NCI-H2227 treated with DMSO at 0.1 percent for 48 hours (cell line): ENCODE data around the gene ISCA2.
A peak's percentile ranks its signal among the peaks of the same experiment; 100 is the strongest.
"Not testable (repeated sequence)": the region's sequence is repeated elsewhere in the genome, so short reads cannot be mapped to it uniquely, and the experiment has no call there.

ENCODE experiments used
- DNase-seq: peaks from one replicate; lab custom pipeline; 2025; lab: John Stamatoyannopoulos, UW

Gene ISCA2, protein sequence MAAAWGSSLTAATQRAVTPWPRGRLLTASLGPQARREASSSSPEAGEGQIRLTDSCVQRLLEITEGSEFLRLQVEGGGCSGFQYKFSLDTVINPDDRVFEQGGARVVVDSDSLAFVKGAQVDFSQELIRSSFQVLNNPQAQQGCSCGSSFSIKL

DNA sequence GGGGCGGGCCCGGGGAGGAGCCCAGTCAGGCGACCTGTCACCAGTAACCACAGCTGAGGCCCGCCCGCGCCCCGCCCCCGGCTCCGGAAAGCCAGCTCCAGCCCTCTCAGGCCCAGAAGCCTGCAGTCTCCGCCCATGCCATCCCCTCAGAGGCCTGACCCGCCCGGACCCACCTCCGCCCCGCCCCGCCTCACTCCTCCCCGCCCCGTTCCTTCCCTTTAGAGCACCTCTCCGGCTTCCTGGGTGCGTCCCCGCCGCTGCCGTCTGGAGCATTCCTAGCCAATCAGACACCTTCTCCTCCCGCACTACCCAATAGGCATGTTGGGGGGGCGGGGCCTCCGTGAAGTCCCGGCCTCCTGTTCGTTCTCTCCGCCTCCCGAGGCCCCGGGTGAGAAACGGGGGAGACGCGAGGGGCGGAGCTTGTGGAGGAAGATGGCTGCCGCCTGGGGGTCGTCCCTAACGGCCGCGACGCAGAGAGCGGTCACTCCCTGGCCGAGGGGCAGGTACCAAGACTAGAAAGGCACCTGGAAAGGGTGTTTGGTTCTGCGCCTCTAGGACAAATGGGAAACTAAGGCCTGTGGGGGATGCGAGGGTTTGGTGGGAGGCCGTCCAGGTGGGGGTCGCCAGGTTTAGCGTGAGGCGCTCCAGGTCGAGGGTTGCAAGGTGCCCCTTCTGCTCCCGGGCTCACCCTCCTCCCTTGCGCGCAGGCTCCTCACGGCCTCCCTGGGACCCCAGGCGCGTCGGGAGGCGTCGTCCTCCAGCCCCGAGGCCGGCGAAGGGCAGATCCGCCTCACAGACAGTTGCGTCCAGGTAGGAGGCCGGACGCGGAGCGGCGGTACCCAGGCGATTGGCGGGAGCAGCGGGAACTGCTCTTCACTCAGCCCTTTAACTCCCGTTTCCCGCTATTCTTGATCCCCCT lies at the start of gene ISCA2:
Gene ISCA2 (plus strand): TSS at position 423 of the 919 bp plus-strand sequence. CDS start 10 bp downstream, at position 433.
- DNase-seq, result peak; percentile 98

GRCh38 chr14:74444866-74445265 lies 48.7 kb upstream of the ISCA2 start:
- DNase-seq, result no peak

DNA sequence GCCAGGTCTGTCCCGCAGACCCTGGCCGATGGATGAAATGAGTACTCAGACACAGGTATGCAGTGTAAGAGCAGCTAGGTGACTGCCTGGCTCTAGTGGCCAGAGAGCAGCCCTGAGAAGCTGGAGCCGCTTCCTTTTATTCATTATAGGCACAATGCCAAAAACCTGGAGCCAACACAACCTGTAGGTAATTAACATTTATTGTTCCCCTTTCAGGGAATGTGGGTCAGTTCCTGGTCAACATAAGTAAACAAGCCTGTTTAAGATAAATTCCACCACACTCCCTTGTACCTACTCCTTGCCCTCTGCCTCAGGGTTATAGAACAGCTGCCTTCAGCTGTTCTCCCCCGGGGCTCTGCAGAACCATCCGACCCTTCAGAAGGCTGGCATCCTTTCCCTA lies 39.2 kb upstream of the ISCA2 start:
- DNase-seq, result not testable (repeated sequence)

- no peak for DNase-seq
These were observed 36.6 kb upstream of the ISCA2 start for GRCh38 chr14:74456684-74457564.

GRCh38 chr14:74457565-74457895 lies 36.0 kb upstream of the ISCA2 start:
- no peak for DNase-seq

- DNase-seq, result no peak
These were observed 34.1 kb upstream of the ISCA2 start for GRCh38 chr14:74459289-74459946.

GRCh38 chr14:74459976-74460375 lies 33.6 kb upstream of the ISCA2 start:
- DNase-seq, result no peak

DNA sequence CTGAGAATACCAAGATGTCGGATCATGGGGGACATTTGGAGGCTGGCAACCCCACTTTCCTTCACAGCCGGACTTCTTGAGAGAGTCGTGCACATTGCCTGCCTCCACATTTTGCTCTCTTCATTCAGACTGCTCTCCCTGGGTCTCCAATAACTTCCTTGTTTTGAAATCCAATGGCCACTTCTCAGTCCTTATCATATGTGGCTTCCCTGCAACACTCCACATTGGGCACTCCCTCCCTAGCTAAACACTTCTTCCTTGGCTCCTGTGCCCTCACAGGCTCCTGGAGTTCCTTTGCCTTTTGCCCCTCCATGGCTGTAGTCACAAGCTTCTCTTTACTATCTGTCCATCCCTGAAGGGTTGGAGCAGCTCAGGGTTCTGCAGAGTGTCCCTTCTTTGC lies 30.6 kb upstream of the ISCA2 start:
- DNase-seq, result no peak

DNA sequence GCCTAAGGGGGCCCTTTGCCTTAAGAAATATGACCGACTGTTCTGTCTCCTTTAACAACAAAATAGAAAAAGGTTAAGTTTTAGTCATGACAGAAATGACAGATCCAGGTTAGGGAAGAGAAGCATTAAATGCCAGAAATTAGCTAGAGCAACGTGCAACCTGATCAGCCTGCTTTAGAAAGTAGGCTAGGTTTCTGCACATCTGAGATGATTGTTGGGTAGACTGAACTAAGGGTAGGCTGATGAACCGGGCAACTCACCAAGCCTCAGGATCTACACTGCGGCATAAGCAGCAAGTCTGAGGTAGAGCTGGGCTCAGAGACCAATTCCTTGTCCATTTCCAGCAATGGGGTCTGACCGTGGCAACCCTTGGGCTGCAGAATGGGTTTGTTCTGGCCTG lies 29.9 kb upstream of the ISCA2 start:
- DNase-seq, result no peak

- DNase-seq, result no peak
These were observed 28.8 kb upstream of the ISCA2 start for GRCh38 chr14:74464785-74465184.

DNA sequence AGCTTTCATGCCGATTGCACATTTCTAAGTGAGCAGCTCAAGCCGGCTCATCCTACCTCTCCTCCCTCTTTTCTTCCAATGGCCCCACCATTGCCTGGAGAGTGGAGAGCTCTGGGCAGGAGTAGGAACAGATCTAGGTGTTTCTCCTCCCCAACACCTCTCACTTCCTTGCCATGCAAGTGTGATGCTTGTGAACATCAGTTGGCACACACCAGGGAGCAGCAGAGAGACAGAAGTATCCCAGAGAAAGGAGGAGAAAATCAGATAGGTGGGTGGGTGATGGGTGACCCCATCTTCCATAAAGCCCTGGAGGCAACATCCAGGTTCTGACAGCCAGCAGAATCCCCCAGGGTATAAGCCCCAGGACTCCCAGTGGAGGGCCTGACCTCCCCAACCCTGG lies 28.2 kb upstream of the ISCA2 start:
- DNase-seq, result no peak

DNA sequence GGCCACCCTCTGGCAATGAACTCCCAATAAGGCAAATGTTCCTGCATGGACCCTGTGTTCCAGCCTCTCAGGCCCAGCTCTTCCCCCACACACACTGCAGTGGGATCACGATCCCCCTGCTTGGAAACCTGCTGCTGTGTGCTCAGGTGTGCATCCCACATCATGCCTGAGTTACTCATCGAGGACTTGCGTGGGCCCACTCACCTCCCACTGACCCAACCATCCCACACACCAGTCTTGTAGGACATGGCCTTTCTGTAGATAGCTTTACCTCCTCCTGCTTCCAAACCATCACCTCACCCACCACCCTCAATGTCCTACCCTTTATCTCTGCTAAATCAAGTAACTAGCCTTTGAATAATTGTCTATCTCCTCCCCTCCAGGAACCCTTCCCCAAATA lies 25.1 kb upstream of the ISCA2 start:
- no peak for DNase-seq

DNA sequence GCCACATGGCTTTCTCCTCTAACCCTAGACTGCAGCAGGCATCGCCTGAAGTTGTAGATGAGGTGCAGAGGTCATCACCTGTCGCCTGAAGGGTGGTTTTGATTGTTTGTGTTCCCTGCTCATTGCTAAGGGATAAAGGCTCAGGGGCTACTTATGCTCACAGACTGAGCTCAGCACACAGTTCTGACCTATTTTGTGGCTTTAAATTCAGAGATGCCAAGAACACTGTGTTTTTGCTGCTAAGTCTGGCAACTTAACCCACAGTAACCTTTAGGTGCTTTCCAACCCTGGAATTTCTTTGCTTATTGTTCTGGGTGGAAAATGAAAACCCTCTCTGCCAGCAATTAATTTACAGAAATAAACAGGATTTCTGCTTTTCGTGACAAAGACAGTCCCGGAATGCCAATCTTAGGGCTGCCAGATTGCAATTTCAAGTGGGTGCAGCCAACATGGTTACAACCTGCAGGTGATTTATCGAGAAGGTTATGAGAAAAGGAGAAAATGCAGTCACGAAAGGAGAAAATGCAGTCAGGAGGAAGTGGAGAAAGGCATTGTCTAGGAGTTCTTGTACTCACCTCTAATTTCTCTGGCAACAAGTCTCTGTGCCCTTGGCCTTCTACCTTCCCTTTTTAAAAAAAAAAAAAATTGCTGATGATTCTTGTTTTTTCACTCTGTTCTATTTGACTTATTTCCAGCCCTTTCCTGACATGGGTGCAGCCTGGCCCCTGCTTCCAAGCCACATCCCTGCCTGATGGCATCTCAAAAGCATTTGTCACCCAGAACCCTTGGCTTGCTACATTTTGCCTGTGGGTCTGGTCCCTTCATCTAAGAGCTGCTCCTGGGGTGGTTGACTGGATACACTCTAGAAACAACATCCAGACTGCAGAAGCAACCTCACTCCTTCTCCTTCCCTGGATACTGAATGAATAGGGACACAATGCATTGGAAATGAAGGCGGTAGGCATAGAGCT lies 23.7 kb upstream of the ISCA2 start:
- no peak for DNase-seq

DNA sequence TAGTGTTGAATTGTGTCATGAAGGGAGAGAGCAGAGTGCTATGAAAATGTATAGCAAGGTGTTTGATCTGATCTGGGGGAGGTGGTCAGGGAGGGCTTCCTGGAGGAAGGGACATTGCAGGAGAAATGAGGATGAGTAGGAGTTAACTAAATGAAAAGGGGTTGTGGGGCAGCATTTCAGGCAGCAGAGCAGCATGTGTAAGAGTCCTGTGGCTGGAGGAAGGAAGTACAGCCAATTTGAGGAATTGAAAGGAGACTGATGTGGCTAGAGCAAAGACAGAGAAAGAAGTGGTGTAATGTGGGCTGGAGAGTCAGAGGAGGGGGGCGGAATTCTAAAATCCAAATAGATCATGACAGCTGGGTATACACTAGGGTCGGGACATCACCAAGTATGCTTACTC lies 21.0 kb upstream of the ISCA2 start:
- DNase-seq, result no peak

- no peak for DNase-seq
These were observed 19.2 kb upstream of the ISCA2 start for GRCh38 chr14:74474376-74474775.

GRCh38 chr14:74475678-74476077 lies 17.9 kb upstream of the ISCA2 start:
- DNase-seq, result no peak

DNA sequence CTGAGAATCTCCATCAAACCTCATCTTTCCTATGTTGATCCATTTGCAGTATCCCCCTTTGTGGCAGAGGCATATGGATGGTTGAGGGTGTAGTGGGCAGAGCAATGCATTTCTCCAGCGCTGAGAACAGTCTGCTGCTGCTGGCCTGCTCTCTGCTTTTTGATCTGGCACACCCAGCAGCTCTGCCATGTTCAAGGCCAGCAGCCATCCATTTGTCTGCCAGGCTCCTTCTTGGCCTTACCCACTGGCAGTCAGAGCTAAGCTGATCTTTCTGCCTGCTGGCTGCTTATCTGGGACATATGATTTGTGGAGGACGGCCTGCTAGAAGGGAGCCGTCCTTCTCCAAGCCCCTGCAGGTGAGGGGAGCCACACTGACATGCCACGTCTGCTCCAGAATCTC lies 17.5 kb upstream of the ISCA2 start:
- DNase-seq, result no peak

DNA sequence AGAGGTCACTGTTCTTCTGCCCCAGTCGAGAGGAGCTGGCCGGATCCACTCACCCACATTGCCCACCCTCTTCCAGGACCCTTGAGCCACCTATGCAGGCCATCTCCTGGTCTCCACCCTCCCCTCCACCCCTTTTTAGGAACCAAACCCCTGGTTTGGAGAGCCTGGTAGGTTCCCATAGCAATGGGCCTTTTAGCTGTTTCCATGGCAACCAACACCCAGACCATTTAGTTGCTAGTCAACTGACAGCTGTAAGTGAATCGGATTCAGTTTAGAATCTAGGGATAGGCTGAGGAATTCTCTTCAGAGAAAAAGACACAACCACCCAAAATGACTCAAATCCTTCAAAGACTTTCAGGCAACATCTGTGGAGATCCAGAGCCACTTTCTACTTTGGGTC lies 17.0 kb upstream of the ISCA2 start:
- DNase-seq, result peak; percentile 23

DNA sequence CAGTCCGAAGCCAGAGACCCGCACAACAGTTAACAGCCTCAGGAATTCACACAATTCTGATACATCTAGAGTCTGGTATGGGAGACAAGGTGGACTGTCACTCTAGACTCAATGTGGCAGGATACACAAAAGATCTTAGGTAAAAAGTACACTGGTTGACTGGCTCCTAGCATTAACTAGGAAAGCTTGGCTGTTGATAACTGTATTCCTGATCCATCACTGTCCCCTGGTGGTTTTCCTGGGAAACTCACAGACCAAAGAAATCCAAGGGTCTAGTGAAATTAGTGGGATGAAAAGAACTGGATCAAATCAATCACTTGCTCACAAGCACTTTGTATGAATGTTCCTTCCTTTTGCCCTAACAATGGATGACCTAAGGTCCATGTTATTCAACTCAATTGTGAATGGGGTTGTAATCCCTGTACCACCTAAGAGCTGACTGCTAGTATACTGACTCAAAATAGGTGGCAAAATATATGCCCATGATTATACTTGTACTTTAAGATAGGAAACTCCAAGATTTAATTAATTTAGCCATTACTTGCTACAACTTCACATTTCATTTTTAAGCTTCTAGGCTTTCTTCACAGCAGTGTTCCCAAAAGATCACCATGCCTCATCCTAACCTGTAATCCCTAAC lies 14.4 kb upstream of the ISCA2 start:
- DNase-seq, result peak; percentile 65

DNA sequence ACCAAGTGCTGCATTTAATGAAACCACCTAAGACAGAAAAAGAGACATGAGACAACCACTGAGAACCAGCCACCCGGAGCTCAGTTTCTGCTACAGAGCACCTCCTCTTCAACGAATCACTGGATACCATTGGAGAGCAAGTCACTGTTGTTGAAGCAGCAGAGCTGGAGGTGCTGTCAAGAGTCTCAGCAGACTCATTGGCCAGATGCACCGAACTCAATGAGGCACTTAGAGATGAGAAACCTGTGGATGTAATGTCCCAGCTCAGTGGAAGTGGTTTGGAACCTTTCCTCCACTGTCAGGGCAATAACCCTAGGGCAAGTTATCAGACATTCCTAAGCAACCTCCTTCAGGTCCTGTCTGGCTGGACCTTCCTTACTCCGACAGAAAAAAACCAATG lies 13.5 kb upstream of the ISCA2 start:
- no peak for DNase-seq

- DNase-seq, result no peak
These were observed 11.0 kb upstream of the ISCA2 start for GRCh38 chr14:74482571-74482970.
